ENCODE data around the gene DNAJC18.
A peak's percentile ranks its signal among the peaks of the same experiment; 100 is the strongest.

Gene DNAJC18

DNA sequence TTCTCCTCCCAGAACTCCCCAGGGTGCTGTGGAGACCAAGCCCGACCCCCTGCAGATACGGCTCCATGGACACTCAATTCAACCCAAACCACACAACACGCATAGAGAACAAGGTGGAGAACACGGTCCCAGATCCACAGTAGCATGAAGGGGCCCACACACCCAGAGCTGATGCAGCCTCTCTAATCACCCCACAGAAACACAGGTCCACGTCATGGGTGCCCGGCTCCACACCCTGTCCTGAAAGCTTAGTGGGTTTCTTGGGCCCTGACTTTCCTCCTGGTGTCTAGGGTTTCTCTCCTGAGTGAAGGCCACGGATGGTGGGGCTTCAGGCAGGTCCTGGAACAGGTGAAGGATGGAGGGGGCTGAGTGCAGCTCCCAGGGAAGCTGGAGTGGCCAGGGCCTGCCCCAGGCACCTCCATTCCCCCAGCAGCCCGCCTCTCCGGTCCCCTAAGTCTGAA lies 54.7 kb downstream of the DNAJC18 start:
- no peak for TF ChIP-seq CTCF (conservative IDR thresholded peaks at IDR 0.05; ENCODE audit: low read length)
- DNase-seq (ENCODE audit: low read depth) = no peak
- H3K4me3 ChIP-seq (ENCODE audit: low read length) = peak overlapping the region; percentile 54

GRCh38 chr5:139383993-139384590 lies 55.2 kb downstream of the DNAJC18 start:
- no peak for TF ChIP-seq CTCF (conservative IDR thresholded peaks at IDR 0.05; ENCODE audit: low read length)
- H3K4me3 ChIP-seq (ENCODE audit: low read length) = no peak overlapping the region

GRCh38 chr5:139383275-139383992 lies 55.9 kb downstream of the DNAJC18 start, which contains the start of gene SLC23A1:
Gene SLC23A1 (minus strand): TSS chr5:139383297. CDS start chr5:139383253, 44 bp downstream.
- peak; percentile 46 for DNase-seq (ENCODE audit: low read depth)
- no peak within 1 kb of the TSS for H3K4me3 ChIP-seq (ENCODE audit: low read length)
- TF ChIP-seq CTCF (conservative IDR thresholded peaks at IDR 0.05; ENCODE audit: low read length) = no peak

More at GRCh38 chr5:139383993-139384590, 55.2 kb downstream of the DNAJC18 start:
- no peak for DNase-seq (ENCODE audit: low read depth)

- no peak for DNase-seq (ENCODE audit: low read depth)
- no peak for TF ChIP-seq CTCF (conservative IDR thresholded peaks at IDR 0.05; ENCODE audit: low read length)
- no peak overlapping the region for H3K4me3 ChIP-seq (ENCODE audit: low read length)
Measured at GRCh38 chr5:139382807-139383206, 56.5 kb downstream of the DNAJC18 start.

DNA sequence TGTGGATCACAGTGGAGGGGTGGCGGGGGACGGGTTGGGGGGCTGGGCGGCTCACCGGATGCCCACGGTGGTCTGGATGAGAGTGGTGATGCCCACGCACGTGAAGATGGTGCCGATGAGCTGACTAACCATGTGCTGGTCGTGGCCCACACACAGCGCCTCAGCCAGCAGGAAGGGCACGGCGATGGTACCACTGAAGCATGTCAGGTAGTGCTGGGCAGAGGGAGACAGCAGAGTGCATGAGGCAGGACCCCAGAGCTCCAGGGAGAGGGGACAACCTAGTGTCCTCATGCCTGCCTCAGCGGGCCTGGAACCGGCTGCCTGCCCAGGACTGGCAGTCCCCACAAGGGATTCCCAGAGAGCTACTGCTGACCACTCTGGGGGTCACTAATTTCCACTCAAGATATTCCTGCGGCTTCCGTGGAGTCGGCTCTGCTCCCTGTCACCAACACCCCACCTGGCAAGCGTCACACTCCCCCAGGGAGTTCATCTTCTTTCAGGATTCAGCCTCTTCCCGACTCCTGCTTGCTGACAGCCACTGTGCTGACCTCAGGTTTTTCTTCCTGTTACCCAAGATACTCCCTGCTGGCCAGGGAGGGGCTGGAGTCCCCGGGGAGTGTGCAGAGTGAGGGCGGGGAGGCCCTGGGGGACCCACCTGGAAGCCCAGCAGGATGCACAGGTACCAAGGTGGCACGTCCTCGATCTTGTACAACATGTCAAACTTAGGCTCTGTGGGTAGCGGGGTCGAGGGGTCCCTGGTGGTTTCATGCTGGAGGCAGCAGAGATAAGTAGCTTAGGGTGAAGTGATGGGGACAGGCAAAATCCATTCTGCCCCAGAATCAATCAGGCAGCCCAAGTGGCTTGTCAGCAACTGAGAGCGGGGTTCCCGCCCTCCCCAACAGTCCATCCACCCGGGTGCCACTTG lies 57.2 kb downstream of the DNAJC18 start:
- TF ChIP-seq CTCF (conservative IDR thresholded peaks at IDR 0.05; ENCODE audit: low read length) = no peak
- H3K4me3 ChIP-seq (ENCODE audit: low read length) = no peak overlapping the region
- DNase-seq (ENCODE audit: low read depth) = no peak

DNA sequence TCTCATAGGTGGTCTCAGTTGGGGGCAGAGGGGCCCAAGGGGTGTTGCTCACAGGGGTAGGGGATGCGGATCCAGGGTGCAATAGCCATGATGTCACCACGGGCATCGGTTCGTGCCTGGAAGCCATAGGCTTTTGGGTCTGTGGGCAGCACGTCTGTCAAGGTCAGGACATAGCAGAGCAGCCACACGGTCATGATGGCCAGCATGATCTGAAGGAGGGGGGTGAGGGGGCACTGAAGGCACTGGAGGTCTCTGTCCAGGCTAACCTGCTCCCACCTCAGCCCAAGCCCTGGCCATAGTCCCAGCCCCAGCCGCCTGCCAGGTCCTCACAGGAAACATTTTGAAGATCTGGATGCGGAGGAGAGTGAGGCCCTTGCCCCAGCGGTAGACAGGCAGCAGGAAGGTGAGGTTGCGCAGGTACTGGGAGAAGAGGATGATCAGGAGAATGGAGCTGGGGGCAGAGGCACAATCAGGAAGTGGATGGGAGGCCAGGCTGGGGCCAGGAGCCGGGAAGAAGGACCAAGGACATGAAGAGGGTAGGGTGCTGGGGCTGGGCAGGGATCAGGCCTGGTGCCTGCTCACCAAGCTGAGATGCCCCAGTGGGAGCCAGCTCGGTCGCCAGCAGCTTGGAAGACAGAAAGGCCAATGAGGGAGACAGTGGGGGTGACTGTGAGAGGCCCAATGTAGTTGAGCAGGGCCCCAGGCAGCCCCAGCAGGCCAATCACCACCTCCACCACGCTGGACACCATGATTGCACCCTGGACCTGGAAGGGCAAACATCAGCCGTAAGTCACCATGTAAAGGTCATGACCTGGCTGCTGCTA lies 59.5 kb downstream of the DNAJC18 start:
- H3K4me3 ChIP-seq (ENCODE audit: low read length) = no peak overlapping the region
- no peak for TF ChIP-seq CTCF (conservative IDR thresholded peaks at IDR 0.05; ENCODE audit: low read length)
- no peak for DNase-seq (ENCODE audit: low read depth)

Data from AG10803 (cell line).